Activated B cell treated with CpG ODN at 0.5 μM for 24 hours (primary cell): ENCODE results near the gene TSR1. TPM values are rescaled to one million over a fixed set of nuclear protein-coding genes. Genes with fewer than 3 reads are reported as not detected.

ENCODE experiments used
- ATAC-seq: fragments of 200-7000 bp; cut with Tn5 transposase; one replicate; pipeline ENCODE4 v1.10.0; 2021; ENCODE audit warnings: low read depth, mild to moderate bottlenecking, moderate library complexity
- CTCF ChIA-PET: fragments of 350-600 bp; sonication (Branson Sonifier 250); formaldehyde crosslinking; loops from one replicate; lab custom pipeline; 2021; ENCODE audit warnings: antibody characterized with exemption; lab: Charles Lee
- POLR2A ChIA-PET: fragments of 350-600 bp; sonication (Branson Sonifier 250); formaldehyde crosslinking; loops from one replicate; lab custom pipeline; 2021; ENCODE audit warnings: antibody characterized with exemption; lab: Charles Lee
- DNase-seq: peaks from one replicate; pipeline ENCODE4 v3.0.0; 2022
- H3K27ac Mint-ChIP-seq: one replicate; pipeline ENCODE4 v1.8.0; 2020; ENCODE audit warnings: mixed read lengths
- H3K27me3 Mint-ChIP-seq: one replicate; pipeline ENCODE4 v1.8.0; 2021; ENCODE audit warnings: mixed read lengths
- H3K36me3 Mint-ChIP-seq: one replicate; pipeline ENCODE4 v1.8.0; 2021; ENCODE audit warnings: low read depth, mixed read lengths
- H3K4me1 Mint-ChIP-seq: one replicate; pipeline ENCODE4 v1.8.0; 2021; ENCODE audit warnings: mixed read lengths
- H3K4me3 Mint-ChIP-seq: one replicate; pipeline ENCODE4 v1.8.0; 2020; ENCODE audit warnings: mild to moderate bottlenecking, mixed read lengths
- H3K9me3 Mint-ChIP-seq: one replicate; pipeline ENCODE4 v1.8.0; 2020; ENCODE audit warnings: mixed read lengths
- CTCF ChIP-seq: fragments of 200-600 bp; IDR thresholded peaks from one replicate; pipeline ENCODE4 v1.8.0; 2022; ENCODE audit warnings: antibody characterized with exemption, mild to moderate bottlenecking
- intact Hi-C: fragments of 100-400 bp; cut with micrococcal nuclease; formaldehyde crosslinking; loops from one replicate; pipeline ENCODE4 v1.15.1; 2024
- total RNA-seq: library from RNA; stranded (reverse); gene quantifications from 2 replicates; pipeline ENCODE4 v1.2.3, GENCODE V29; 2022

The TSR1 gene
- total RNA-seq, 1 donor from 2014 or later = 48.5 TPM

DNA sequence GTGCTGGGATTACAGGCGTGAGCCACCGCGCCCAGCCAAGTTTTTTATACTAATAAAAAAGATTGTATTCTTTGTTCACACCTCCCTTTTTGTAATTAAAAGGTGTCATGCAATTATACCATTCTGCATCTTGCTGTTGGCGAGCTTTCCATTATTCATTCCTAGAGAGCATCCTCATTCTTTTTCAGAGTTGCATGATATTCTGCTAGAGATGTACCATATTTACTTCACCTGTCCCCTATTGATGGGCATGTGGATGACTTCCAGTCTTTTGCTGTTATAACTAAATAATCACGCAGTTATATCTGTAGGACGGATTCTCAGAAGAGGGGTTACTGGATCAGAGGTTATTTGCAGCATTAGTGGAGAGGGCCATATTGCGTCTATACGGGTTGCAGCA lies 18.1 kb upstream of the TSR1 start:
- no peak overlapping the region for H3K27ac Mint-ChIP-seq
- no peak for ATAC-seq
- H3K4me1 Mint-ChIP-seq = peaks cover 6% of the 10 kb centered on the region
- H3K36me3 Mint-ChIP-seq = peaks cover 3% of the 10 kb centered on the region
- no peak overlapping the region for H3K4me3 Mint-ChIP-seq
- ChIA-PET CTCF (interaction anchor here (1.0 kb wide), 1 partner anchor 62 kb away, joined by 3 read pairs; no protein-coding TSS in a partner anchor), POLR2A (no interaction called here)
- intact Hi-C loops = no loop called here
- H3K27me3 Mint-ChIP-seq = no peaks in the 10 kb centered on the region
- no peaks in the 10 kb centered on the region for H3K9me3 Mint-ChIP-seq
- TF ChIP-seq CTCF = no peak
- no peak for DNase-seq

DNA sequence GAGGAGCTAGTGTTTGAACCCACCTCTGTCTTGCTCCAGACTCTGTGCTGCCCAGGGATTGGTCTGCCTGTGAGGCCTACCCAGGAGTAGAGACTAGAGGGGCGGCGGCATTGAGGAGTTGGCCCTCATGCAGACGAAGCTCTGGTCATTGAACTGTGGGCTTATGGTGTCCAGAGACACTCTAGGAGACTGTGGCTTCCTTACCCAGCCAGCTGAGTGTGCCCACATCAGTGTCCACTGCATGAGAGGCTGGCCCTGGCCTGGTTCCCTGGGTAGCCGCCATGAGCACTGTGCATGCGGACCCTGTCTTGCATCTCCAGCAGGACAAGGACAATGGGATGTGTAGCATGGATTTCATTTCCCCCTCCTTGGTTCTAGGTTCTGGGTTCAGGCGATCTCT lies 15.0 kb upstream of the TSR1 start:
- ChIA-PET POLR2A (no interaction called here), CTCF (interaction anchor here (1.1 kb wide), 1 partner anchor 15 kb away, joined by 3 read pairs; the partner anchor contains the start of gene TSR1)
- Mint-ChIP-seq H3K27me3 (no peaks in the 10 kb centered on the region), H3K4me3 (no peak overlapping the region), H3K27ac (no peak overlapping the region), H3K36me3 (no peaks in the 10 kb centered on the region), H3K4me1 (peaks cover 6% of the 10 kb centered on the region), H3K9me3 (no peaks in the 10 kb centered on the region)
- no peak for TF ChIP-seq CTCF
- DNase-seq (no peak), ATAC-seq (no peak)
- intact Hi-C loops = no loop called here

- Mint-ChIP-seq H3K9me3 (no peaks in the 10 kb centered on the region), H3K36me3 (peaks cover 9% of the 10 kb centered on the region), H3K27ac (no peak overlapping the region), H3K4me3 (no peak overlapping the region), H3K27me3 (no peaks in the 10 kb centered on the region), H3K4me1 (peaks cover 2% of the 10 kb centered on the region)
- ChIA-PET POLR2A (no interaction called here), CTCF (interaction anchor here (0.6 to 1.1 kb wide), 2 partner anchors 10 to 701 kb away, joined by 3 read pairs; no protein-coding TSS in a partner anchor)
- ATAC-seq (no peak), DNase-seq (no peak)
- TF ChIP-seq CTCF = no peak
- intact Hi-C loops = no loop called here
These were observed 11.8 kb upstream of the TSR1 start for GRCh38 chr17:2347805-2348685.

- H3K27ac Mint-ChIP-seq = no peak overlapping the region
- no peaks in the 10 kb centered on the region for H3K27me3 Mint-ChIP-seq
- H3K36me3 Mint-ChIP-seq = peaks cover 13% of the 10 kb centered on the region
- intact Hi-C loops = no loop called here
- no peaks in the 10 kb centered on the region for H3K4me1 Mint-ChIP-seq
- H3K9me3 Mint-ChIP-seq = no peaks in the 10 kb centered on the region
- TF ChIP-seq CTCF = no peak
- no peak overlapping the region for H3K4me3 Mint-ChIP-seq
- ChIA-PET POLR2A (interaction anchor here (1.1 kb wide), 1 partner anchor 10 kb away, joined by 3 read pairs; the partner anchor contains the start of gene TSR1), CTCF (no interaction called here)
- ATAC-seq (no peak), DNase-seq (no peak)
These were observed 10.2 kb upstream of the TSR1 start for GRCh38 chr17:2346475-2346874.

- ChIA-PET POLR2A (no interaction called here), CTCF (no interaction called here)
- H3K36me3 Mint-ChIP-seq = peaks cover 15% of the 10 kb centered on the region
- ATAC-seq (no peak), DNase-seq (no peak)
- no peaks in the 10 kb centered on the region for H3K9me3 Mint-ChIP-seq
- intact Hi-C loops = no loop called here
- H3K27ac Mint-ChIP-seq = no peak overlapping the region
- no peaks in the 10 kb centered on the region for H3K27me3 Mint-ChIP-seq
- TF ChIP-seq CTCF = no peak
- no peak overlapping the region for H3K4me3 Mint-ChIP-seq
- H3K4me1 Mint-ChIP-seq = no peaks in the 10 kb centered on the region
These were observed 8.3 kb upstream of the TSR1 start for GRCh38 chr17:2344528-2344927.
